GM12891 (cell line): ENCODE data around the gene FAM89B.
A peak's percentile ranks its signal among the peaks of the same experiment; 100 is the strongest.

Experiments
- DNase-seq: peaks from one replicate; pipeline ENCODE4 v3.0.0; 2011; ENCODE audit warnings: low spot score; ENCODE audit not compliant: insufficient read length
- FAIRE-seq: peaks from 2 replicates; lab custom pipeline; 2011; peaks lifted over from hg19 to GRCh38; lab: Jason Lieb, UNC
- PAX5 ChIP-seq: IDR thresholded peaks from 2 replicates; pipeline ENCODE4 v1.6.1; 2011; ENCODE audit warnings: low read length, moderate library complexity, mild to moderate bottlenecking; ENCODE audit not compliant: insufficient read depth, severe bottlenecking
- POLR2A ChIP-seq: IDR thresholded peaks from 2 replicates; pipeline ENCODE4 v1.6.1; 2011; ENCODE audit warnings: low read depth, low read length, control low read depth
- POLR2AphosphoS5 ChIP-seq: IDR thresholded peaks from 2 replicates; pipeline ENCODE4 v1.6.1; 2011; ENCODE audit warnings: low read depth, low read length, control low read depth
- POU2F2 ChIP-seq: IDR thresholded peaks from 2 replicates; pipeline ENCODE4 v1.6.1; 2011; ENCODE audit warnings: low read depth, mild to moderate bottlenecking, control low read depth, low read length, moderate library complexity
- SPI1 ChIP-seq: IDR thresholded peaks from 2 replicates; pipeline ENCODE4 v1.6.1; 2011; ENCODE audit warnings: low read depth, low read length, control low read depth
- TAF1 ChIP-seq: IDR thresholded peaks from 2 replicates; pipeline ENCODE4 v1.6.1; 2011; ENCODE audit warnings: low read depth, low read length, control low read depth

The FAM89B gene

DNA sequence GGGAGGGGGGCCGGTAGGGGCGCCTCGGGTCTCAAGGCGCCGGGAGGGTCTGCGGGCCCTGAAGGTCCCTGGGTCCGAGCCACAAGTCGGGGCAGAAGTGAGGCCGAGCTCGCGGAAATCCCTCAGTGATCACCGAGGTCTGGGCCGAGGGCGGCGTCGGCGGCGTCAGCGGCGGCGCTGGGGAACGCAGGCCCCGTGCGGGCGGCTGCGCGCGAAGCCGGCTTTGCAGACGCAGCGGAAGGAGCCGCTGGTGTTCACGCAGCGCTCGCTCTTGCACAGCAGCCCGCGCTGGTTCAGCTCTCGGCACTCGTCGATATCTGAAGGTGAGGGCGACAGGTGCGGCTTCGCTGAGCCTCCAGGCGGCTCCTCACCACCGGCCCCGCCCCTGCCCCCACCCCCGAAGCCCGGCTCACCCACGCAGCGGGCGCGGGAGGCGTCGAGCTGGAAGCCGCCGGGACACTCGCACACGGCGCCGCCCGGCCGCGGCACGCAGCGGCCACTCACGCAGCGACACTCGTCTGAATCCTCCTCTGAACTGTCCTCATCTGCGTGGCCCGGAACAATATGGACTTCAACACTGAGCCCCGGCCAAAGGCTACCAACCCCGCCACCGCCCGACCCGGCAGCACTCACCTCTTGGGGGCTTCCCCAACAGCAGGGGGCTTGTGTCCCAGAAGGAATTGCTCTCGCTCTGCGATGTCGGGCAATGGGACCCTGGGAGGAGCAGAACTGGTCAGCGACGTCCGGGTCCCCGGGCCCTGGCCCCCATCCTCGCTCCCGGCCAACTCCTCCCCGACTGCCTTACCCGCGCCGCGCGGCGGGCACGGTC, 33.2 kb upstream of the FAM89B start:
- FAIRE-seq: no peak
- DNase-seq: no peak
- TF ChIP-seq POLR2A (no peak), POU2F2 (no peak), TAF1 (no peak), PAX5 (no peak), SPI1 (no peak), POLR2AphosphoS5 (no peak)

- DNase-seq (peak; percentile 89), FAIRE-seq (no peak)
- no peak for TF ChIP-seq POU2F2
- no peak for TF ChIP-seq PAX5
- TF ChIP-seq TAF1: no peak
Observed at GRCh38 chr11:65539744-65540289, 32.5 kb upstream of the FAM89B start.

GRCh38 chr11:65540290-65541092, 31.8 kb upstream of the FAM89B start:
- TF ChIP-seq POLR2A: no peak
- TF ChIP-seq TAF1: no peak
- TF ChIP-seq POLR2AphosphoS5: peak; percentile 43; the same call in 1 of the 2 replicates
- peak; percentile 64 for TF ChIP-seq PAX5
- FAIRE-seq (peak; percentile 97), DNase-seq (peak; percentile 99)

- TF ChIP-seq TAF1 (no peak), POLR2AphosphoS5 (no peak), POLR2A (no peak), PAX5 (no peak), SPI1 (no peak), POU2F2 (no peak)
- FAIRE-seq (peak; percentile 69), DNase-seq (no peak)
Observed at GRCh38 chr11:65541093-65541982, 31.0 kb upstream of the FAM89B start.

DNA sequence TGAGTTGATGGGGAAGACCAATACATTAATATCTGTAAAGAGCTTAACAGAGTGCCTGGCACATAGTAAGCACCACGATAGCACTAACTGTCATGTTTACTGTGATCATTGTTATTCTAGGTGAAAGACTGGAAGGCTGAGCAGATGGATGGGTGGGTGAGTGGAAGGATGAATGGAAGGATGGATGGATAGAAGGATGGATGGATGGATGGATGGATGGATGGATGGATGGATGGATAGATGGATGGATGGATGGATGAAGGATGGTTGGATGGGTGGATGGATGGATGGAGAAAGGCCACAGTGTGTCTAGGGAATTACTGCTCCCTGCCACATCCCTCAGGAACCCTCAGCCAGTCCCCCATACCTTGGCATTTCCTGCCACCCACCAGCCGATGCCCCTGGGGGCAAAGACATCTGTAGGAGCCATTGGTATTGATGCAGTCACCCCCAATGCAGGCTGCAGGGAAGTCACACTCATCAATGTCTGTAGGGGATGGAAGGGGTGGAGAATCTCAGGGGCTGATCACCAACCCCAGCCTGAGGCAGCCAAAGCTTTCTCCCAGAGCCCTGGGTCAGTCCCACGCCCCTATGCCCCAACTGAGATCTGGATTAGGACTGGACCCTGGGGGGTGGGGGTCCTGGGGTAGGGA, 29.5 kb upstream of the FAM89B start:
- no peak for TF ChIP-seq SPI1
- TF ChIP-seq POU2F2: no peak
- no peak for FAIRE-seq
- DNase-seq: no peak

- FAIRE-seq (no peak), DNase-seq (no peak)
- TF ChIP-seq PAX5 (no peak), TAF1 (no peak), POLR2A (no peak), POLR2AphosphoS5 (no peak), POU2F2 (no peak), SPI1 (no peak)
Observed at GRCh38 chr11:65545853-65546216, 26.5 kb upstream of the FAM89B start.

GRCh38 chr11:65546217-65546958, 25.9 kb upstream of the FAM89B start:
- TF ChIP-seq POU2F2: no peak
- no peak for TF ChIP-seq TAF1
- no peak for TF ChIP-seq POLR2A
- no peak for TF ChIP-seq POLR2AphosphoS5
- no peak for TF ChIP-seq PAX5
- no peak for TF ChIP-seq SPI1
- FAIRE-seq (peak; percentile 91), DNase-seq (peak; percentile 99)

GRCh38 chr11:65547446-65548125, 24.8 kb upstream of the FAM89B start:
- TF ChIP-seq PAX5 (no peak), POLR2AphosphoS5 (no peak), TAF1 (no peak), POLR2A (no peak), POU2F2 (no peak), SPI1 (no peak)
- FAIRE-seq (no peak), DNase-seq (no peak)
